Measurements from ENCODE around the gene NCKAP1. TPM values are rescaled to one million over a fixed set of nuclear protein-coding genes. Genes with fewer than 3 reads are reported as not detected.
"Not testable (repeated sequence)": the region's sequence is repeated elsewhere in the genome, so short reads cannot be mapped to it uniquely, and the experiment has no call there.

The NCKAP1 gene
- polyA plus RNA-seq, 1 donor, result 81.7 TPM

DNA sequence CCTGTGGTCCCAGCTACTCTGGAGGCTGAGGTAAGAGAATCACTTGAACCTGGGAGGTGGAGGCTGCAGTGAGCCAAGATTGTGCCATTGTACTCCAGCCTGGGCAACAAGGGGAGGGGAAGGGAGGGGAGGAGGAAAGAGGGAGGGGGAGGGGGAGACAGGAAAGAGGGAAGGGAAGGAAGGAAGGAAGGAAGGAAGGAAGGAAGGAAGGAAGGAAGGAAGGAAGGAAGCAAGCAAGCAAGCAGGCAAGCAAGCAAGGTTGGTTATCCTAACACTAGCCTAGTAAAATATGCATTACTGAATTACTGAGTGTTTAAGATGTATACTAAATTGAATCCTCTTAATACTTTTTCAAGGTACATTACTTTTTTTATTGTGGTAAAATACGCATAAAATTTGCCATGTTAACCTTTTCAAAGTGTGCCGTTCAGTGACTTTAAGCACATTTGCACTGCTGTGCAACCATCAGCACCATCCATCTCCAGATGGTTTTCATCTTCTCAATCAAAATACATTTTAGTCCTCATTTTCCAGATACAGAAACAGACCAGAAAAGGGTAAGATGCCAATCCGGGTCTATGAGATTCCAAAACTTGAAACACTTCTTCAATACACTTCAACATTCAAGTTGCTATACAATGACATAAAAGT lies 28.9 kb downstream of the NCKAP1 start:
- no peak for DNase-seq

DNA sequence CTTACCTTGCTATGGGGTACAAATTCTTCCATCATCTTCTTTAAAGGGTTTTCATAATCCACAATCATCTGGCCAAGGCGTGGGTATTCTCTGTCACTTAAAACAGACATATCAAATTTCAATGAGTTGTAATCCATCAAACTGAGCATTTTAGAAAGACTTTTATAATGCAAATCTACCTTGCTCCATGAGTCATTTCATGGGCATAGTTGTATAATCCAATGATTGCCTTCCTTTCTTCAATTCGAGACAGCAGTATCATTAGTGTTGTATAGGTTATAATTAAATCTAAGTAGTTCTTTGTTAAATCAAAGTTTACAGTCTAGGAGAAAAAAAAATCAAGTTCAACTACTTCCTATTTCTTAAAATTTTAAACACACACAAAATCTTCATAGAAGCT lies 36.3 kb downstream of the NCKAP1 start:
- no peak for DNase-seq

DNA sequence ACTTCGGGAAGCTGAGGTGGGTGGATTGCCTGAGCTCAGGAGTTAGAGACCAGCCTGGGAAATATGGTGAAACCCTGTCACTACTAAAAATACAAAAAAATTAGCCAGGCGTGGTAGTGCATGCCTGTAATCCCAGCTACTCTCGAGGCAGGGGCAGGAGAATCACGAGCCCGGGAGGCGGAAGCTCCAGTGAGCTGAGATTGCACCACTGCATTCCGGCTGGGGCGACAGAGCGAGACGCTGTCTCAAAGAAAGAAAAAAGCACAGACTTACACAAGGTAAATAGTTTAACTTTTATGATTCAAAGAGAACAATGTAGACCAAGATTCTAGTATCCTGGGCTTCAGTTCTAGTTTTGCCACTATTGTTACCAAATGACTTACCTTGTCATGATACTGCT lies 37.4 kb downstream of the NCKAP1 start:
- DNase-seq, result no peak

DNA sequence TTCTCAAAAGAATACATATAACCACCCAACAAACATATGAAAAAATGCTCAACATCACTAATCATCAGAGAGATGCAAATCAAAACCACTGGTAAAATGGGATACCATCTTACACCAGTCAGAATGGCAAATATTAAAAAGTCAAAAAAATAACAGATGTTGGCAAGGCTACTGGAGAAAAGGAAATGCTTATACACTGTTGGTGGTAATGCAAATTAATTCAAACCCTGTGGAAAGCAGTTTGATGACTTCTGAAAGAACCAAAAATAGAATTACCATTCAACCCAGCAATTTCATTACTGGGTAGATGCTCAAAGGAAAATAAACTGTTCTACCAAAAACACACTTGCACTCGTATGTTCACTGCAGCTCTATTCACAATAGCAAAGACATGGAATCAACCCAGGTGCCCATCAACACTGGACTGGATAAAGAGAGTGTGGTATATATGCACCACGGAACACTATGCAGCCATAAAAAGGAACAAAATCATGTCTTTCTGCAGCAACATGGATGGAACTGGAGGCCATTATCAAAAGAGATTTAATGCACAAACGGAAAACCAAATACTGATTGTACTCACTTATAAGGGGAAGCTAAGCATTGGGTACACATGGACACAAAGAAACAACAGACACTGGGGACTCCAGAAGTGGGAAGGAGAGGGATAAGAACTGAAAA lies 38.8 kb downstream of the NCKAP1 start:
- DNase-seq, result no peak

DNA sequence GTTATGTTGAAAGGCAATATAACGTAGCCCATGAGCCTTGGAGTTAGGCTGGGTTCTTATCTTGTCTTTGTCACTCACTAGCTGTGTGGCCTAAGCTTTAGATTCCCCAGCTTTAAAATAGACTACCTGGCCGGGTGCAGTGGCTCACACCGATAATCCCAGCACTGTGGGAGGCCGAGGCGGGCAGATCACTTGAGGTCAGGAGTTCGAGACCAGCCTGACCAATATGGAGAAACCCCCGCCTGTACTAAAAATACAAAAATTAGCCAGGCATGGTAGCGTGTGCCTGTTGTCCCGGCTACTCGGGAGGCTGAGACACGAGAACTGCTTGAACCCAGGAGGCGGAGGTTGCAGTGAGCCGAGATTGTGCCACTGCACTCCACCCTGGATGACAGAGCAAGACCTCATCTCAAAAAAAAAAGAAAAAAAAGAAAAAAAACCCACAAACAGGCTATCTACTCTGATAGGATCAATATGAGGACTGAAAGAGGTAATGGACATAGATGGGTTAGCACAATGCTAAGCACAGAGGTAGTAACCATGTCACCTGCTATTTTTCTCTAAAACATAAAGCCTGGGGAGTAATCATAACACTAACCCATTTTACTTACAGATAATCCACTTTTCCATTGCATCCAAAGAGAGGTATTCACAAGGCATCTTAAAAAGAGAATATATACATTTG lies 43.9 kb downstream of the NCKAP1 start:
- DNase-seq, result no peak

DNA sequence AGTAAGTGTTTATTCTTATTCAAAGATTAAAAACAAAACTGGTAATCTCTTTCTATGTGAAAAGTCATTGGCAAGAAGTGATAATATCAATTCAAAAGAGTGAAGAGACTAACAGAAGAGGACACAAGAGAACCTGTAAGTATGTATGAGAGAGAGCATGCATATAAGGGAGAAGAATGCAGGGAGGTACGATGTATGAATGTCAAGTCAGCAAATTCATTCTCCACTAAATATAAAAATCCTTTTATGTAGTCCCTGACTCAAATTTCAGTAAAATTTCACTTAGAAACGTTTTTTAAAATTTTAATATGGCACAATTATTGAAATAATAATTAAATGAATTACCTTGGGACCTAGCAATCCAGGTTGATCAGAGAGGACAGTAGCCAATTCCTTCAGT lies 55.3 kb downstream of the NCKAP1 start:
- no peak for DNase-seq

DNA sequence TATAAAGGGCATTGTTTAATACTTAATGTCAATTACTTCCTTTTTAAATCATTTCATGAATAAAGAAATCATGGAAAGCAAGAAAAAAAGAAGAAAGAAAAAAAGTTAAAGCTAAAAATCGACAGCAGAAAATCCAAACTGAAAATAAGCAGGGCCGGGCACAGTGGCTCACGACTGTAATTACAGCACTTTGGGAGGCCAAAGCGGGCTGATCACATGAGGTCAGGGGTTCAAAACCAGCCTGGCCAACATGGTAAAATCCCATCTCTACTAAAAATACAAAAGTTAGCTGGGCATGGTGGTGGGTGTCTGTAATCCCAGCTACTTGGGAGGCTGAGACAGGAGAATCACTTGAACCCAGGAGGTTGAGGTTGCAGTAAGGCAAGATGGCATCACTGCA lies 56.8 kb downstream of the NCKAP1 start:
- not testable (repeated sequence) for DNase-seq

DNA sequence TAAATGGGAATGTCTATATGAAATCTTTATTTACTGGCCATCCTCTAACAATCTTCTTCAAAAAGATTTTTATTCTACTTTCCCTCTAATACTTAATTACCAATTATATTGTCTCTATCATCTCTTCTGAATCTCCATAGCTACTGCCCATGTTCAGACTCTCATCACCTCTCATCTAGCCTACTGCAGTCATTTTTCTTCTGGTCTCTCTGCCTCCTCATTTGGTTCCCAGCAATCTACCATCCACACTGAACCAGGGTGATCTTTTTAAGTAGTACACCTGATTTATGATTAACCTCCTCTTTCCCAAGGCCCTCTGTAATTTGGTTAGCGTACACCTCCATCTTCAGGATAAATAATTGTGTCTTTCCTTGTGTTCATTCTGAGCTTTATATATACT lies 57.6 kb downstream of the NCKAP1 start:
- DNase-seq, result no peak

DNA sequence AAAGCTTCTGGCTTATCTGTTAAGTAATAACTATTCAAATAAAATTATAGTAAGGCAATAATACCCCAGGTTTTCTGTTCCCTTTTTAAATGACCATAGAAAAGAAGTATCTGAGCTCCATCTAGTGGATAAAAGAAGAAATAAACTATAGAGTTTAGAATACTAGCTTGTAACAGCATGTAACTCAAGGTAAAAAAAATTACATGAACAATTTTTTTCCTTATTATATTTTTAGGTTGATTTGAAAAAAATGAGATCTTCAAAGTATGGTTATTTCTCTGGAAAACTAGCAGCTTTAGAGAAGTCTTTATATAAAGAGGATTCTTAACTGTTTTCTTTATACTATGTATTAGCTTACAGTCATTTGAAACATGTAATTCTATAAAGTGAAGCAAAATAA lies 58.1 kb downstream of the NCKAP1 start:
- peak; percentile 4 for DNase-seq

DNA sequence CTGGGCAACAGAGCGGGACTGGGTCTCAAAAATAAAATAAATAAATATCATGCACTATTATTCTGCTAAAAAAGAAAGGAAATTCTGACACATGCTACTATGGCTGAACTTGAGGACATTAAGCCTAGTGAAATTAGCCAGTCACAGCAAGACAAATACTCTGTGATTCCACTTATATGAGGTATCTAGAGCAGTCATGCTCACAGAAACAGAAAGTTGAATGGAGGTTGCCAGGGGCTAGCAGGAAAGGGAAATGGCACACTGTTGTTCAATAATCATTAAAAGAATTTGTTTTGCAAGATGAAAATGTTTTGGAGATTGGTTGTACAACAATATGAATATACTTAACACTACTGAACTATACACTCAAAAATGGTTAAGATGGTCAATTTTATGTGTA lies 60.8 kb downstream of the NCKAP1 start:
- no peak for DNase-seq

DNA sequence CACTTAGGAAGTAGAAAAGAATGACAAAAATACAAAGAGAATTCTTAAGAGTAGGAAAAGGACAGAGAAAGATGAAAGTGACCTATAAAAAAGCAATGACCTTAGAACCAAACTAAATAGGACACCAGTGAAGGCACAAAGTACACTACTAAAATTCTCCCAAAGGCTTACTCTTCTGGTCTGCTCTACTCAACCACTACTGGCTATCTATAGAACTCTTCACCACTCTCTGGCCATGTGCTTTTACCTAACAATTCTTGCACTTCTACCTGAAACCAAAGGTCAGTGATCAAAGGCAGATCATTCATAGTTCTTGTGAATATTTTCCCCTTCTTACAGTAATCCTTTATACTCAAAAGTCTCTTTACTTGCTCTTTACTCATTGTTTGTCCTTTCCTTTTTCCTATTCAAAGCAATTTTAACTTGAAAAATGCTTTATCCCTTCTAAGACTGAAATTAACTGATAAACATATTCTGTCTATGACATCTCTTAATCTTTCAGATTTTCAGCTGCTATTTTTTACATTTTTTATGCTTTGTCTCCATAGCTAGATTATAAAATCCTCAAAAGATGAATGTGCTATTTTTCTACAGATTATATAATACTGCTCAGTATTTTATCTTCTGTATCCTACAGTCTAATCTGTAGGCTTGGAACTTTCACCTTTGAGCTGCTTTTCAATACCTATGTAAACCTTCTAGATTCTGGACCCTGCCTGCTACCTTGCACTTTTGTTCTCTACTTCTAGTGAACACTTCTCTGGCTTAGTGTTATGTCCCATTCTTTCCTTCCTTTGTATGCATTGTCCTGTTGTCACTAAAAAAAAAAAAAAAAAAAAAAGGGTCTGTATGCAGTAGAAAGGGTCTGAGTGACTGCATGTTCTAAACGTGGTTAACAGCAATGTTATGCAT lies 64.6 kb downstream of the NCKAP1 start:
- DNase-seq, result no peak

DNA sequence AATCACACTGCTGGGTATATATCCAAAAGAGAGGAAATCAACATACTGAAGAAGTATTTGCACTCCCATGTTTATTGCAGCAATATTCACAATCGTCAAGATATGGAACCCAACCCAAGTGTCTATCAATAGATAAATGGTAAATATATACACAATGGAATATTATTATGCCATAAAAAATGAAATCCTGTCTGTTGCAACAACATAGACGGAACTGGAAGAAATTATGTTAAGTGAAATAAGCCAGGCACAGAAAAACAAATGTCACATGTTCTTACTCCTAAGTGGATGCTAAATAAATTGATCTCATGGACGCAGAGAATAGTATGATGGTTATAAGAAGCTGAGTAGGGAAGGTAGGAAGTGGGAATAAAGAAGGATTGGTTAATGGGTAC lies 65.7 kb downstream of the NCKAP1 start:
- no peak for DNase-seq

DNA sequence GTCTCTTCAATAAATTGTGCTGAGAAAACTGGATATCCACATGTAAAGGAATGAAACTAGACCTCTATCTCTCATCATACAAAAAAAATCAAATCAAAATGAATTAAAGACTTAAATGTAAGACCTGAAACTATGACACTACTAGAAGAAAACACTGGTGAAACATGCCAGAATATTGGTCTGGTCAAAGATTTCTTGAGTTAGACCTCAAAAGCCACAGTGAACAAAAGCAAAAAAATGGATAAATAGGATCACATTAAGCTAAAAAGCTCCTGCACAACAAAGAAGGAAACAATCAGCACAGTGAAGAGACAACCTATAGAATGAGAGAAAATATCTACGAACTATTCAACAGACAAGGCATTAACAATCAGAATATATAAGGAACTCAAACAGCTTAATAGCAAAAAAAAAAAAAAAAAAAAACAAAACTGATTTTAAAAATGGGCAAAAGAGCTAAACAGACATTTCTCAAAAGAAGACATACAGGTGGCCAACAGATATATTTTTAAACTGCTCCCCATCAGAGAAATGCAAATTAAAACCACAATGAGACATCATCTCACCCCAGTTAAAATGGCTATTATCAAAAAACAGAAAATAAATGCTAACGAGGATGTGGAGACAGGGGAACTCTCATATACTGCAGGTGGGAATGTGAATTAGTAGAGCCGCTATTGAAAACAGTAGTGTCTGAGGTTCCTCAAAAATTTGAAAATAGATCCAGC lies 66.3 kb downstream of the NCKAP1 start:
- DNase-seq, result no peak

DNA sequence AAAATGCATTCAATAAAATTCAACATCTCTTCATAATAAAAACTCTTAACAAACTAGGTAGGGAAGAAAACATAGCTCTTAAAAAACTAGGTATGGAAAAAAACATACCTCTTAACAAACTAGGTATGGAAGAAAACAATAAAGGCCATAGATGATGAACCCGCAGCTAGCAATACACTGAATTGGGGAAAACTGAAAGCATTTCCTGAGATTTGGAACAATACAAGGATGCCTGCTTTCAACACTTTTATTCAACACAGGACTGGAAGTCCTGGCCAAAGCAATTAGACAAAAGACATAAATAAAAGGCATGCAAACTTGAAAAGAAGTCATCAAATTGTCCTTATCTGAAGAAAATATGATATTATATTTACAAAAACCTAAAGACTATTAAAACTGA lies 67.8 kb downstream of the NCKAP1 start:
- DNase-seq, result no peak

DNA sequence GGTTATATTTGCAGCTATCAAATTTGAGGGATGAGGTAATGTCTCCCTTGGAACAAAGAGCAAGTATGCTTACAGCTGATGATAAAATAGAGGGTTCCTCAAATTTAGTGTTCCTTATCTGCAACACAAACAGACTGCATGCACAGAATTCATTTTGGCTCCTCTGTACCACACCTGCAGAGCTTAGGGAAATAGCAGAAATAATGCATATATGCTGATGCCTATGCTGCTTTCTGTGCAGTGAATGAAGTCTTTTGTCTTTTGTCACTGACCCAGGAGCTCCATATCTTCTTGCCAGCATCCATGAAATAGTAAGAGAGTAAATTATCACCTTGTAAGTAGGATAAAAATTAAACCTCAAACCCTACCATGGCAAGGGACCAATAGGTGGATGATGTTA lies 69.8 kb downstream of the NCKAP1 start:
- no peak for DNase-seq

DNA sequence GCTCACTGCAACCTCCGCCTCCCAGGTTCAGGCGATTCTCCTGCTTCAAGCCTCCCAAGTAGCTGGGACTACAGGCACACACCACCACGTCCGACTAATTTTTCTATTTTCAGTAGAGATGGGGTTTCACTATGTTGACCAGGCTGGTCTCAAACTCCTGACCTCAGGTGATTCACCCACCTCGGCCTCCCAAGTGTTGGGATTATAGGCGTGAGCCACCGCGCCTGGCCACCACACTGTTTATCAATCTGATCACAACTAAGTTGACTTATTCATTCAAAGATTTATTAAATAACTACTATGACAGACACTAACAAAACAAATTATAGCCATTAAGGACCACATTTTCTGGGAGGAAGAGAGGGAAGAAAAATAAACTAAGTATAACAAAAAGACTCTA lies 71.9 kb downstream of the NCKAP1 start:
- not testable (repeated sequence) for DNase-seq

DNA sequence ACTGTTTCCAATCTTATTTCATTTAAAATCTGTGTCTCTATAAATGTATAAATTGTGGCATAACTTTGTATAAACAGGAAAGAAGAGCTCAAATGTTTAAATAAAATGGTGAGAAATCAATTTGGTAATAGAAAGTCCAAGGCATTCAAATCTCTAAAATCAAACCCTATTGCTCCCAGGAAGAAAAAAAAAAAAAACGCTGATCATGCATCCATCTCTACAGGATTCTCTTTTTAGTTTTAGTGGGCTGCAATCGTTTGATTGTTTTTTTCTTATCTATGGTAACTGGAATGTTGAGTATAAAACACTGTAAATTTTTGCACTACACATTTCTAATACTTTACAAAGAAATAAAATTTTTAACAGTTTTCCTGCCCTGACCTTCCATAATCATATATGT lies 75.6 kb downstream of the NCKAP1 start:
- DNase-seq, result no peak

DNA sequence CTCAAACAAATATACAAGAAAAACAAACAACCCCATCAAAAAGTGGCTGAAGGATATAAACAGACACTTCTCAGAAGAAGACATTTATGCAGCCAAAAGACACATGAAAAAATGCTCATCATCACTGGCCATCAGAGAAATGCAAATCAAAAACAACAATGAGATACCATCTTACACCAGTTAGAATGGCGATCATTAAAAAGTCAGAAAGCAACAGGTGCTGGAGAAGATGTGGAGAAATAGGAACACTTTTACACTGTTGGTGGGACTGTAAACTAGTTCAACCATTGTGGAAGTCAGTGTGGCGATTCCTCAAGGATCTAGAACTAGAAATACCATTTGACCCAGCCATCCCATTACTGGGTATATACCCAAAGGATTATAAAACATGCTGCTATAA lies 77.4 kb downstream of the NCKAP1 start:
- DNase-seq, result not testable (repeated sequence)

DNA sequence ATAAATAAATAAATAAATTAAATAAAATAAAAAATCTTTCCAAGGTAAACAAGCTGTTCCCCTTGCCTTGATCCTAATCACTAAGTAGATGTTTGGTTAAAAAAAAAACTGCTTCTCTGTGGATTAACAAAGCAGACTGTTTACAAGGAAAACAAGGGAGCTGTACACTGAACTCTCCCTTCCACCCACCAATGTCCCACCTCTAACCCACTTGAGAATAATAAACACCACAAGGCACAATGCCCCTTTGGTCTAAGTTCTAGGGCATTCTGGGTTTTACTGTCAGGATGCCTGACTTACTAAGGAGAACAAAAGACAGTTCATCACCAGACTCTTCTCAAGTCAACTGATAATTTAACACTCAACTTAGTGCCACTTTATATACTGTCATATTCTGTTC lies 83.5 kb downstream of the NCKAP1 start:
- no peak for DNase-seq

DNA sequence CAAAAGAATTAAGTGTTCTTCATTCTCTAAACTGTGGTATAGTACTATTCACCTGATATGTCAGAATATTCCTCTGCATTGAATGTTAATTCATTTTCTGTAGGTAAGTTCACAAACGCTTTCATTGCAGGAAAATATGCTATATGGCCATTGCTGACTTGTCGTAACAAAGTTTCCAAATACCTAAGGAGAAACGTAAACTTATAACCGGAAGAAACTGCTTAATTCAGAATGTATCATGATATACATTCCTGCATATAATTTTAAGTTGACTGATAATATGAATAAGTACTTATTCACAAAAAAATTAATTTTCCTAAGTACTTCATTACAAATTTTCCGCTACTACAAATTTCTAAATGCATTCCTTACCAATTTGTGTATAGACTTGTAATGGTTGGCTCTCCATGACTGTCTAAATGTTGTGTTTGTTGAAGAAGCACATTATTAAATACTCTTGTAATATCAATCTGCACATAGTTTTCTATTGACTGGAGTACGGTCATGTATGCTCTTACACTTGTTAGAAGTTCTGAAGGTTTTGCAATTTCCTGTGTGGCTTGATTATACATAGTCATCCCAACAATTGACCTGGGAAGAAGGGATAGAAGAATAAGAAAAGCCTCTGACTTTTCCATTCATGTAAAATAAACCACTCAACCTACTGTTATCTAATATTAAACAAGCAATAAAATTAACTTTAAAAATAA lies 85.4 kb downstream of the NCKAP1 start:
- no peak for DNase-seq

DNA sequence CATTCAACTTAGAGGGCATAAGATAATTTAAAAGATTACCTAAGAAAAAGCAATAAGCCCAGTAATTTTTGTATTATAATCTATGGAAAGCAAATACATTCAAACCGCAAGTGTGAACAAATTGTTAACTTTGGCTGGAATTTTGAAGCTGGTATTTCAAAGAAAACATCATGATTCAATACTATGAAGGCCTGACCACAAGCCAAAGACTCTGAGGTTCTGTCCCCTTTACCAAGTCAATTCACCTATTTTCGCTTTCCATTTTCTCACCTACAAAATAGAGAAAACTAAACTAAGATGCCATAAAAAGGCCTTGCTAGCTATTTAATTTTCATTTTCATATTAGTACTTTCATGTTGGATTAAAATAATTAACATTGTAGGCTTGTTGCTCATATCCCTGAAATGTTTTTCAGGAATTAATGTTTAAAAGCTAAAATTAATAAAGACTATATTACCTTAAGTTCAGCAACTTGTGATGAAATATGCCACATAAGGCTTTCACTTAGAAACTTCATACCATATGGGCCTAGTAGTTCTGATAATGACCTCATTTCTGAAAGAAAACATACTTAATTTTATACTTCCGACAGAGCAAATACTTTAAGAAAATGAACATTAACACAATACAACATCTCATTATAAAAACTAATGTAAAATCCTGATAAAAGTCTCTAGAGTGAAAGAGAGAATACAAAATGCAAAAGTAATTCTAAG lies 86.2 kb downstream of the NCKAP1 start:
- no peak for DNase-seq

All from hindlimb muscle (tissue), 1 donor.